ENCODE data around the gene NLN. TPM values are rescaled to one million over a fixed set of nuclear protein-coding genes. Genes with fewer than 3 reads are reported as not detected.

Gene NLN
- total RNA-seq, 2 experiments from 2014 or later = 1.4 to 2.5 TPM

DNA sequence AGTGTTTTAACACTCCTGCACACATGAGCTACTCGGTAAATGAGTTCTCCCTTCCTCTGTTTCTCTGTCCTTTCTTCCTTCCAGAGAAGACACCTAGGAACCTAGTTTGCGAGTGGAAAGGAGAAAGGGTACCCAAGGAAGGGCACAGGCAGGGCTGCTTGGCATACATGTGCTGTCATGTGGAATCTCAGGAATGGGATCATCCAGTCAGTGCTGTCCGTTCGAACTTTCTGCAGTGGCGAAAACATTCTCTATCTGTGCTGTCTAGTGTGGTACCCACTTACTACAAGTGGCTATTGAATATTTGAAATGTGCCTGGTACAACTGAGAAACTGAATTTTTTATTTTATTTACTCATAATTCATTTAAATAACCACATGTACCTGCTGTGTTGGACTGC is 28.0 kb downstream of the NLN start:
- POLR2A ChIA-PET = no interaction called here
- CTCF ChIA-PET = interaction anchor here (0.6 kb wide), 1 partner anchor 284 kb away, joined by 3 read pairs; no protein-coding TSS in a partner anchor

GRCh38 chr5:65750938-65751337 is 28.9 kb downstream of the NLN start:
- intact Hi-C loops (cut with DNase I, micrococcal nuclease) = no loop called here
- CTCF ChIA-PET = no interaction called here
- Mint-ChIP-seq H3K4me3 (no peak overlapping the region), H3K4me1 (ENCODE audit: low read depth) (no peaks in the 10 kb centered on the region), H3K27ac (no peak overlapping the region), H3K27me3 (no peaks in the 10 kb centered on the region), H3K9me3 (no peaks in the 10 kb centered on the region), H3K36me3 (ENCODE audit: low read depth) (no peaks in the 10 kb centered on the region)
- no peak overlapping the region for H3K4me3 ChIP-seq (ENCODE audit: low read length)
- no peaks in the 10 kb centered on the region for H3K36me3 ChIP-seq (ENCODE audit: insufficient read depth, low read length)
- POLR2A ChIA-PET = no interaction called here
- no peak for DNase-seq
- no peak overlapping the region for H3K27ac ChIP-seq (ENCODE audit: low read depth in 1 of 2, low read length in 2 of 2)
- no peaks in the 10 kb centered on the region for H3K27me3 ChIP-seq (ENCODE audit: control insufficient read depth in 1 of 2, insufficient read depth in 2 of 2, low read length in 2 of 2)
- TF ChIP-seq, protein P1, sequence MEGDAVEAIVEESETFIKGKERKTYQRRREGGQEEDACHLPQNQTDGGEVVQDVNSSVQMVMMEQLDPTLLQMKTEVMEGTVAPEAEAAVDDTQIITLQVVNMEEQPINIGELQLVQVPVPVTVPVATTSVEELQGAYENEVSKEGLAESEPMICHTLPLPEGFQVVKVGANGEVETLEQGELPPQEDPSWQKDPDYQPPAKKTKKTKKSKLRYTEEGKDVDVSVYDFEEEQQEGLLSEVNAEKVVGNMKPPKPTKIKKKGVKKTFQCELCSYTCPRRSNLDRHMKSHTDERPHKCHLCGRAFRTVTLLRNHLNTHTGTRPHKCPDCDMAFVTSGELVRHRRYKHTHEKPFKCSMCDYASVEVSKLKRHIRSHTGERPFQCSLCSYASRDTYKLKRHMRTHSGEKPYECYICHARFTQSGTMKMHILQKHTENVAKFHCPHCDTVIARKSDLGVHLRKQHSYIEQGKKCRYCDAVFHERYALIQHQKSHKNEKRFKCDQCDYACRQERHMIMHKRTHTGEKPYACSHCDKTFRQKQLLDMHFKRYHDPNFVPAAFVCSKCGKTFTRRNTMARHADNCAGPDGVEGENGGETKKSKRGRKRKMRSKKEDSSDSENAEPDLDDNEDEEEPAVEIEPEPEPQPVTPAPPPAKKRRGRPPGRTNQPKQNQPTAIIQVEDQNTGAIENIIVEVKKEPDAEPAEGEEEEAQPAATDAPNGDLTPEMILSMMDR (IDR thresholded peaks at IDR 0.05) = no peak
- H3K4me1 ChIP-seq (ENCODE audit: insufficient read depth, low read length) = no peaks in the 10 kb centered on the region
- ATAC-seq (ENCODE audit: poor library complexity) = no peak
- H3K9me3 ChIP-seq (ENCODE audit: control insufficient read depth in 1 of 2, insufficient read depth in 1 of 2, low read length in 2 of 2) = no peaks in the 10 kb centered on the region

More for the DNA sequence above, 28.0 kb downstream of the NLN start:
- Histone ChIP-seq H3K4me1 (ENCODE audit: insufficient read depth, low read length) (no peaks in the 10 kb centered on the region), H3K27ac (ENCODE audit: low read depth in 1 of 2, low read length in 2 of 2) (no peak overlapping the region), H3K4me3 (ENCODE audit: low read length) (no peak overlapping the region), H3K36me3 (ENCODE audit: insufficient read depth, low read length) (no peaks in the 10 kb centered on the region), H3K27me3 (ENCODE audit: control insufficient read depth in 1 of 2, insufficient read depth in 2 of 2, low read length in 2 of 2) (no peaks in the 10 kb centered on the region), H3K9me3 (ENCODE audit: control insufficient read depth in 1 of 2, insufficient read depth in 1 of 2, low read length in 2 of 2) (no peaks in the 10 kb centered on the region)
- H3K4me1 Mint-ChIP-seq (ENCODE audit: low read depth) = no peaks in the 10 kb centered on the region
- ATAC-seq (ENCODE audit: poor library complexity) (no peak), DNase-seq (no peak)
- no peaks in the 10 kb centered on the region for H3K36me3 Mint-ChIP-seq (ENCODE audit: low read depth)
- no peak overlapping the region for H3K27ac Mint-ChIP-seq
- no peaks in the 10 kb centered on the region for H3K9me3 Mint-ChIP-seq
- no peaks in the 10 kb centered on the region for H3K27me3 Mint-ChIP-seq
- TF ChIP-seq, protein P1 (IDR thresholded peaks at IDR 0.05) = no peak
- intact Hi-C loops (cut with DNase I, micrococcal nuclease) = no loop called here
- H3K4me3 Mint-ChIP-seq = no peak overlapping the region

GRCh38 chr5:65753189-65753588 is 31.2 kb downstream of the NLN start:
- H3K27ac Mint-ChIP-seq = no peak overlapping the region
- no peaks in the 10 kb centered on the region for H3K27me3 Mint-ChIP-seq
- no peak overlapping the region for H3K4me3 Mint-ChIP-seq
- TF ChIP-seq, protein P1 (IDR thresholded peaks at IDR 0.05) = no peak
- Histone ChIP-seq H3K9me3 (ENCODE audit: control insufficient read depth in 1 of 2, insufficient read depth in 1 of 2, low read length in 2 of 2) (no peaks in the 10 kb centered on the region), H3K27me3 (ENCODE audit: control insufficient read depth in 1 of 2, insufficient read depth in 2 of 2, low read length in 2 of 2) (no peaks in the 10 kb centered on the region), H3K36me3 (ENCODE audit: insufficient read depth, low read length) (no peaks in the 10 kb centered on the region), H3K4me1 (ENCODE audit: insufficient read depth, low read length) (no peaks in the 10 kb centered on the region), H3K4me3 (ENCODE audit: low read length) (no peak overlapping the region), H3K27ac (ENCODE audit: low read depth in 1 of 2, low read length in 2 of 2) (no peak overlapping the region)
- no peak for DNase-seq
- H3K4me1 Mint-ChIP-seq (ENCODE audit: low read depth) = no peaks in the 10 kb centered on the region
- H3K36me3 Mint-ChIP-seq (ENCODE audit: low read depth) = no peaks in the 10 kb centered on the region
- ChIA-PET POLR2A (no interaction called here), CTCF (no interaction called here)
- no peak for ATAC-seq (ENCODE audit: poor library complexity)
- intact Hi-C loops (cut with DNase I, micrococcal nuclease) = no loop called here
- no peaks in the 10 kb centered on the region for H3K9me3 Mint-ChIP-seq

Data from CD4-positive, alpha-beta T cell (primary cell).